GM21576 (cell line): Measurements from ENCODE around the gene NADSYN1.

ENCODE experiments used
- ATAC-seq: cut with Tn5 transposase; IDR thresholded peaks from one replicate; pipeline ENCODE4 v1.9.1; 2021; ENCODE audit warnings: mild to moderate bottlenecking, moderate library complexity; ENCODE audit not compliant: unreplicated experiment

NADSYN1 gene

DNA sequence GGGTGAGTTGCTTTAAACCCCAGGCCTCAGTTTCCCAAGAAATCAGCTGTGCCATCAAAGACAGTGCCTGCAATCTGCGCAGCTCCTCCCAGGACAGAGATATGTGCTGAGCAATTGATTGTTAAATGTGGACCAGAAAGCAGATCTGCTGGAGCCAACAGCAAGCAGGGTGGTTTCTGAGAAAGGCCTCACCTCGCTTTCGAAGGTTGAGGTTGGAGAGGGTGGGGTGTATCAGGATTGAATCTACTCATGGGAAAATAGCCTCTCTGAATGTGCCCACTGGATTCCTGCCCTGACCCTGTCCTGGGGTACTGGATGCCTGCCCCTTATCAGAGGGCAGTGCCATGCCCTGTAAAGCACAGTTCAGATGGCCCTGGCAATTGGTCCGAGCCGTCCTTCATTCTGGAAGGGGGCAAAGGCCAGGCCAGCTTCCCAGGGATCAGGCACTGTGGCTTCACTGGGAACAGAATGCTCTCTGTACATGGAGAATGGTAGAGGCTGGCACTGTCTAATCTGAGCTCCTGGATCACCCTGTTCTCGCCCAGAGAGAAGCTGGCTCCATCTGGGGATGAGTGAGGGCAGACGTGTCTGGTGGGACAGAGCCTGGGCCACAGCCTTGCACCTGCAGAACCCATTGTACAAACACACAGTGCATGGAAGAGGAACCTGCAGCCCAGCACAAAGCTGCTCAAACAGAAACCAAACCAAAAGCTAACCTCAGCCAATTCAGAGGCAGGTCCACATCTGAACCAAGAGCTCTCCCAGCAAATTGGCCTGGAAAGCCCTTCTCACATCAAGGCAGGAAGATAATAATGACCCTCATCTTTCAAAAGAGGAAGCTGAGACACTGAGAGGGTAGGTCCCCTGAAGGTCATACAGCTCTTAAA, 20.0 kb upstream of the NADSYN1 start:
- no peak for ATAC-seq

DNA sequence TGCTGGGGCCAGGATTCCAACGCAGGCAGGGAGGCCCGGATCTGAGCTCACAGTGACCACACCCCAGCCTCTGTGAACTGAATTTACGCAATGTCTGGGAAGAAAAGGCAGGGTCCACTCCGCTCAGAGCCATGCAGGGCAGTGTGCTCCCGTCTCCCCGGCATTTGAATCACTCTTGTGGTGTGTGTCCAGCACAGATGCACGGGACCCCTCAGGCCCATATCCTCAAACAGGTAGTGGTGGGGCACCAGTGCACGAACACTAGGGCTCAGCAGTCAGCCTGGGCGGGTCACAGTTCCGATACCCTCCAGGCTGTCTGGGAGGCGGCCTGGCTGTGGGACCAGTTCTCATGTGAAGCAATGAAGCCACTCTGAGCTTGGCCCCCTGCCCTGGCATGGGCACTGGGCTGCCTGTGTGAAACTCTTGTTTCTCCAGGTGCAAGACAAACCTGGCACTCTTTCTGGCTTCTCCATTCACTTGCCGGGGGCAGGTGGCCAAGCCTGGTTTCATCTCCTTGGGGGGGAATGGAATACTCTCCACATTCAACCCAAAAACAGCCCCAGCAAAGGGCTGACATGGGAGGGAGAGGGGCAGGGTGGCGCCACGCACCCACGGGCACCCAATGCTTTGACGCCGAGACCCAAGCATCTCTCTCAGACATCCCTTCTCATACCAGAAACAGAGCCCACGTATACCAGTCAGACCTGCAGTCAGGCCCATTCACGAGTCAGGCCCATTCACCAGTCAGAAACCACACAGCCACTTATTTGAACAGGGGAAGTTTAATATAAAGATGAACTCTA, 19.2 kb upstream of the NADSYN1 start:
- ATAC-seq: no peak

DNA sequence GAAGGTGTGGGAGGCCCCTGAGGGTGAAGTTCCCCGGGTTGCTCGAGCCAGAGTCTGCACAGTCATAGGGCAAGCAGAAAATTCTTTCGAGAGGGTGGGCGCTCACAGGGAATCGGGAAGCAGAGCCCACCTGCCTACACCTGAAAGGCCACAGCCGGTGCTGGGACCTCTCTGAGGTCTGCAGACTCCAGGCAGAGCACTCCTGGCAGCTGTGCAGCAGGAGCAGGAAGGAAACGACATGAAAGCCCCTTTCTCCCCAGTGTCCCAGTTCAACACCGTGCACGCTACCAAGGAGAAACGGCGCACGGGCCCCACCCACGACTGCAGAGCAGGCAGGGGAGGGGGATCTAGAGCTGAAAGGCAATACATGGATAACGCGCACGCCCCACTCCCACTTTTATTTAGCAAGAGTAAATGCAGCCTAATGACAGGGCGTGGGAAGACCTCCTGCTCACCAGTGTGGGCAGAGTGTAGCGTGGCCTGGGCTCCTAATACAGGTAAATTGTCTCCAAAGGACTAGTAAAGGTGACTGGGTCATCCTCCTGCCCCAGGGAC, 18.4 kb upstream of the NADSYN1 start:
- ATAC-seq: no peak

DNA sequence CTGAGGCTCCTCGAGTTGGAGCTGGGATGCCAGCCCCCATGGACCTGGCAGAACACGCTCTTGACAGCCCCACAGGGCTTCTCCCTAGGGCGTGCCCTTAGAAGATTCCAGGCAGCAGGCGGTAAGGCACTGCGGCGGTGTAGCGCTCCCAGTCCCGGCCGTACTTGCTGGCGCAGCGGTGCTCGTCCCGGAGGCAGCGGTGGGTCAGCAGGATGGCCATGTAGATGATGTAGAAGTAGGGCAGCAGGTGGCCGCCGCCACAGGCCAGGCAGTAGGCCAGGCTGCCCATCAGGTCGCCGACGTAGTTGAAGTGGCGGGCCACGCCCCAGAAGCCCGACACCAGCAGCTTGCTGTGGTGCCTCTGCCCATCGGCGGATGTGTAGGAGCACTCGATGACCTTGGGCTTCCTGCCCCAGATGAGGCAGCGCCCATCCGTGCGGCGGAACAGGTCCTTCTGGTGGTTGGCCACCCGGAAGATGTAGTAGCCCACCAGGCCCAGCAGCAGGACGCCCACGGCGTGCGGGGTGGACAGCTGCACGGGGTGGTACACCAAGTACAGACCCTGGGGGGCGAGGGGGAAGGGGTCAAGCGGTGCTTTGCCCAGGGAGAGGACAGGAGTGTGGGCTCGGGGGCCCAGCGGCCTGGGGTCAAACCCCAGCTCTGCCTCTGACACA, 17.6 kb upstream of the NADSYN1 start:
- ATAC-seq: no peak

DNA sequence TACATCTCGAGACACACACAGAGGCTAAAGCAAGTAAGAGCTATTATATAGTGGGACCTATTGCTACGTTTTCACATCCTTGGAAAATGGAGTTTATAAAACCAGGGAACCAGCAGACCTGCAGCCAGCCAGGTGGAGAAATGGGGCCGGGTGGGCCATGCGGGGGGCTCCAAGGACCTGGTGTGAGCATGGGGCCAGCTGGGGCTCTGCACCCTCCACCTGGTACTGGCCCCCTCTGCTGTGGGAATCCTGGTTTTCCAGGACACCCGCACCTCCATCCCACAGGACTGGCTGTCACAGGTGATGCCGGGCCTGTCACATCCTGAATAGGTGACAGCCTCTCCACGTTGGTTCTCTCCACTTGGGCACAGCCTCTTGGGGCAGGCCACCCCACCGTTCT, 16.1 kb upstream of the NADSYN1 start:
- no peak for ATAC-seq

DNA sequence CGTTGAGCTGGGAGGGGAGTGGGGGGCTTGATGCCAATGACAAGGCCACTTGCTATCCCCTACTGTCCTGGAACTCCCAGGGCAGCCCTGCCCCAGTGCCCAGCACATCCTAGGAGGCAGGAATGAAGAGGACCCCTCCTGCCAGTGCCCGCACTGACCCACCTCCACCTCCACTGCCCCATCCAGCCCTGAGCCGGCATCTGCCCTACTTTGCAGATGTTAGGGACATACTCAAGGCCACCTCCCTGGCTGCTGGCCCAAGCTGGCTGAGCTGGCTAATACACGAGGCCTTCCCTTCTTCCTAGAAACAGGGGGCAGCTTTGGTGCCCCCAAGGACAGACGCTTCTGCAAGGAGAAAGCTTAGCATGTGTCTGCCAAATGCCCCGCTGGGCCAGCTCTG, 15.6 kb upstream of the NADSYN1 start:
- no peak for ATAC-seq

DNA sequence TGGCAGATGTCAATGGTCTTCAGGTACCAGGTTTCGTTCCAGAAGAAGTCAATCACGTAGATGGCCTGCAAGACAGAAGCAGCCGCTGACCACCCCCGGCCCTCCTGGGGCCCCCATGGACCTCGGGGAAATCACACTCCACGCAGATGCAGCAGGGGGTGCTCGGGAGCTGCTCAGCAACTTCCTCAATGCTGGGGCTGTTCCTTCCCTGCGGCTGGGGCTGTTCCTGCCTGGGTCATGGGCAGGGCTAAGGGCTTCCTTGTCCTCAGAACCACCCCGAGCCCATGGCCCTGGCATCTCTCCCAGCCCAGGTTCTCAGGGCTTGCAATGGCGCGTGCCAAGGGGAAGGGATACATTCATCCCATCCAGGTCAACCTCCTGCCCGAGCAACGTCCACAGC, 15.1 kb upstream of the NADSYN1 start:
- ATAC-seq: no peak

DNA sequence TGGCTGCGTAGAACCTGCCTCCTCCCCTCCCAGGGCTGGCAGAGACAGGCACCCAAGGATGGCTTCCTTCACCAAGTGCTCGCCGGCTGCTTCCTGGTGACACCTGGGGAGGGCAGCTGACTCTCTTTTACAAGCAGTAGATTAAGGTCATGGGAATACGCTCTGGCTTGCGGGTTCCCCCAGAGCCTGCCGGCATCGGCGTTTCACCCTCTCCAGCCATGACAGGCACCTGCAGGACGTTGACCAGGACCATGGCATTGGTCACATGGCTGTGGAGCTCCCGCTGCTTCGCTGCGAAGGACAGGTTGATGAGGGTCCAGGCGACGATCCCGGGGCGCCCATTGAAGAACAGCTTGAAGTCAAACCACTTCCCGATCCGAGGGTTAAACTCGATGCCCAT, 14.4 kb upstream of the NADSYN1 start:
- ATAC-seq: no peak

DNA sequence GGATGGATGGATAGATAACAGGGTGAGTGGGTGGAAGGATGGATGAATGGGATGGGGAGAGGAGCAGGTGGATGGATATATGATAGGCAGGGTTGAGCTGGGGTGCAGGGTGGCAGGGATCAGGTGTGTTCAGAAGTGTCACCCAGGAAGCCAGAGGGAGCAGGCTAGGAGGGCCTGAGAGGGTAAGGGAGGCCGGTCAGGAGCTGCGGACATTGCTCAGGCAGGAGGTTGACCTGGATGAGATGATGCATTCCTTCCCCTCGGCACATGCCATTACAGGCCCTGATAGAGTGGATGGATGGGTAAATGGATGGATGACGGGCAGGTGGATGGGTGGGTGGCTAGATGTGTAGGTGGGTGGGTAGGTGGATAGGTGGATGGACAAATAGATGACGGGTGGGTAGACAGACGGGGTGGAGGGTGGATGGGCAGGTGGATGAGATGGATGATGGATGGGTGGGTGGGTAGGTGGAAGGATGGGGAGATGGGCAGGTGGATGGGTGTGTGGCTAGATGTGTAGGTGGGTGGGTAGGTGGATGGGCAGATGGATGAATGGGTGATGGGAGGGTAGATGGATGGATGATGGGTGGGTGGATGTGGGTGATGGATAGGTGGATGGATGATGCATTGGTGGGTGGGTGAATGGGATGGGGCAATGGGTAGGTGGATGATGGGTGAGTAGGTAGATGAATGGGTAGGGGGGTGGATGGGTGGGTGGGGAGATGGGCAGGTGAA, 12.8 kb upstream of the NADSYN1 start:
- ATAC-seq: no peak

DNA sequence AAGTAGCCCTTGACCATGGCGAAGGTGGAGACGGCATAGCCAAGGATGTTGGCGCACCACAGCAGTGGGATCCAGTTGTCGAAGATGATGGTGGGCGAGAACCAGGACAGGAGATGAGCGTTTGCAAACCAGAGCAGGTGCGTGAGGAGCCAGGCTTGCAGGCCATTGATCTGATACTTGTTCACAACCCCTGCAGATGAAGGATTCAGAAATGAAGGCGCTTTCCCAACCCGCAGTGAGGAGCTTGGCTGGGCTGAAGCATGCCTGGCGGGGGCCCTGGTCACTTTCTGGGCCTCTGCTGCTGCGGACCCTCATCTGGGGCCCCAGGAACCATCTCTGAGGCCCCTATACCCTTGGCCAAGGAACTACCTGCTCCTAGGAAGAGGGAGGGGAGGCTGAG, 11.8 kb upstream of the NADSYN1 start:
- no peak for ATAC-seq

DNA sequence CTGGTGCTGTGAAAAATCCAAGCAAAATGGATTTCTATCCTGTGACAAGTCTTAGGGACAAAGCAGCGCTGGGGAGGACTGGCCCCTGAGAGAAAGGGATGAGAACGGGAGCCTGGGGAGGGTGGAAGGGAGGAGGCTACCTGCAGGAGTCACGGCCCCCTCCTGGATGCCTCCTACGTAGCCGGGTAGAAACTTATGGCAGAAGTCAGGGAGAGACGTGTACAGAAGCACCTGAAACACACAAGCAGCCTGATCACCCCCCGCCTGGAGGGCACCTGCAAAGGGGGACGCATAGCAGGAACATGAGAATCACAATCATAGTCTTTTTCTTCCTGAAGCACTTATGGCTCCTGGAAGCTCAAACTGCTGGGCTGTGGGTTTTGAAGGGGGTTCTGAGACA, 10.9 kb upstream of the NADSYN1 start:
- no peak for ATAC-seq

DNA sequence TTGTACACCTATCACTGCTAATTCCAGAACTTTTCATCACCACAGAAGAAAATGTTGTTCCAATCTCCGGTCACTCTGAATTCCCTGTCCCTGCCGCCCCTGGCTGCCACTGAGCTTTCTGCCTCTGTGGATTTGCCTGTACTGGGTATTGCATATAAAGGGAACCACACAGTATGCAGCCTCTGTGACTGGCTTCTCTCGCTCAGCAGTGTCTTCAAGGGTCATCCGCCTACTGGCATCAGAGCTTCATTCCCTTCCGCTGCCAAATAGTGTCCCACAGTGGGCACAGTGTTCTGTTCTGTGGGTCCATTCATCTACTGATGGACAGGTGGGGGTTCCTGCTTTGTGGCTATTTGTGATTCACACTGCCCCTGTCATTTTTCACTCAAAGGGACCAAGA, 10.1 kb upstream of the NADSYN1 start:
- no peak for ATAC-seq

DNA sequence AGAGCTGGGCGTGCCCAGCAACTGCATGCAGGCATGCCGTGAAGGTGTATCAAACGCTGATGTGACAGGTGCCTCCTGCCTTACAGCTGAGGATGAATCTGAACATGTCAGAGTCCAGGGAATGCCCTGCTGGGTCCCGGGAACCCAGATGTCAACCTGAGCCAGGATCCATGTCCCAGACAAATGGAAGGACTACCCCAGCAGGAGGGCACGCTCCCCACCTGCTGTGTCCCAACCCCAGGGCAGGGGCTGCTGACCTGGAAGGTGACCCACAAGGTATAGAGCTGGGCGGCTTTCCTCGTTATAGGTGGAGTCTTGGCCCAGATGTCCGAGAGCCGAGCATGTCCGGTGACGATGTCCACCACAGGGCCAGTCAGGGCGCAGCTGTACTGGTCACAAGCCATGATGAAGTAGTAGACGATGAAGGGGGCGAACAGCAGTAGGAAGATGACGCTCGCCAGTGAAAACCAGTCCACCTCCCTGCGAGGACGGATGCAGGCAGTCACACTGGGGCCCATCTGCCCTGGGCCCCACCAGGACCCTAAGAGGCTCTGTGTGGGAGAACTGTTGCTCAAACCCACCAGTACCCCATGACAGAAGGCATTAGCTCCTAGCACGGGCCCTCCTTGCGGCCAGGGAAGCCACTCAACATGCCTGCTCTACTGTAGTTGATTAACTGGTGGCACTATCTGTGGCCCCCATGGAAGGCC, 9.1 kb upstream of the NADSYN1 start:
- no peak for ATAC-seq

DNA sequence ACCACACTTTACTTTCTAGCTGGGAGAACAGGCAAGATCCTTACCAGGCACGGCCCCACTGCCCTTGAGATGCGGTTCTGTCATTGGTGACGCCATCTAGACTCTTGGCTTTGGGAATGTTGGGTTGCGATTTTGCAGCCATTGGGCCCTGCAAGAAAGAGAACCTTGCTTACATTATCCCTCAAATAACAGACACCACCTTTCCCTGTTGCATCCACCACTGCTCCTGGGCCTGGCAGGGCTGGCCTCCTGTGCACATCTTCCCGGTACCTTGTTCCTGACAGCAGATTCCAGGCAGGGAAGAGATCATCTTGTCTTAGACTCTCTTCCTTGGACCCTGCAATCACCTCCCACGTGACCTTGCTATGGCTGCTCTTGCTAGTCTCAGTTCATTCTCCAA, 8.2 kb upstream of the NADSYN1 start:
- ATAC-seq: no peak

DNA sequence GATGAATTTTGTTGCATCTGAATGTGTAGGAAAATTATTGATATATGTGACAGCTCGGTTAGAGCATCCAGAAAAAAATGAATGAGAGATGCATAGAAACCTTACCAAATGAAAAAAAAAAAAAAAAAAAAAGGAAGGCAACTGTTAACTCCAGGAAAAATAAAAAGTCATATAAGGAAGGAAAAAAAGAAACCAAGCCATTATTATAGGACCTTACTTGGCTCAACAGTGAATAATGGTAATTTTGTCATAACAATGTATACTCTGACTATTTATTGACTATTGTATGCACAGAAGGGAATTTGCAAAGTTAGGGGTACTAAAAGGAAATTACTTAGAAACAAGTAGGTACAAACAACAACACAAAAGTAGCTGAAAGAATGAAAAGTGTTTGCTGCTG, 6.9 kb upstream of the NADSYN1 start:
- ATAC-seq: no peak

DNA sequence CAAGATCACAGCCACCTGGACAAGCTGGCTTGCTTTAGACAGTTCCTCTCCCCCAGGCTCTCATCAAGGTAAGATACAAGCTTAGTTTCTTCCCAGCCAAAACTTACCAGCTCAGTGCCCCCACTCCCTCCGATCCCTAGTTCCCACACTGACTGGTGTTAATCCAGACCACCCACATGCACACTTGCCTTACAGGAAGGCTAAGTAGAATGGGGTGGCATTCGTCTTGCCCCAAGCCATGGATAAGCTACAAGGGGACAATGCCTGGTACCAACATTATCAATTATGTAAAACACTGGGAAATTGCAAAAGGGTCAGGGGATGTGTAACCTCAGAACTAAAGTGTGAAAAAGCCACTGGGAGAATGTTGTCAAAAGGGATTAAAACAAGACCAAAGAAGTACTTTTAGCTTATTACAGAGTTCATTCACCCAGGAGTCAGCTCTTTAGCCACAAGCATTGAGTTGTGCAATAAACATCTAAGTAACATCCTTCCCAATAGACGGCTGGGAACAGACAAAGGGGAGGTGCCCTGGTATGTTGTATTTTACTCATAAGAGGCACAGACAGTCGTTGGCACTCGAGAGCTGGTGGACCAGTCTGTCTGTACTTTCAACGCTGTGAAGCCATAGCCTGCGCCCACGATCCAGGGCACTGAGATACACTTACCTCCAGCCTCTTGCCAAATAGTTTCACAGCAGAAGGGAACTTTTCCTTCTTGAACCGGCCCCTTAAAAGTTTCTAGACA, 5.9 kb upstream of the NADSYN1 start:
- ATAC-seq: no peak

DNA sequence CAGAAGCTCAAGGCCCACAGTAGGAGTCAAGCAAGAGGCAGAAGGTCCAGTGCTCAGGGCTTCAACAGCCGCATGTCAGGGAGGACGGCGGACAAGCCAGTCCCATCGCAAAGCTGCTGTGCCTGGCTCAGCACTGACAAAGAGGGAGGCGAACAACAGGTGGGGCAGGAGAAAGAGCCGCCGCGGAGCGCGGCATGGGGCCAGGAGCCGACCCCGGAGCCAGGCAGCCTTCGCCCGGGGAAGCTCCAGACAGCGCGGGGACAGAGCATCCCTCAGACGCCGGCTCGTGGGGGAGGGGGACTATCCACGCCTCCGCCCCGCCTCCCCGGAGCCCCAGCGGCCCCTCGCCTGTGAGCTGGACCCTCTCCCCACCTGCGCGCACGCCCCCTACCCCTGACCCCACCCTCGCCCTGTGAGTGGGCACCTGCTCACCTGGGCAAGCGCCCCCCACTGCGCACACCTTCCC, 5.2 kb upstream of the NADSYN1 start:
- ATAC-seq: no peak

DNA sequence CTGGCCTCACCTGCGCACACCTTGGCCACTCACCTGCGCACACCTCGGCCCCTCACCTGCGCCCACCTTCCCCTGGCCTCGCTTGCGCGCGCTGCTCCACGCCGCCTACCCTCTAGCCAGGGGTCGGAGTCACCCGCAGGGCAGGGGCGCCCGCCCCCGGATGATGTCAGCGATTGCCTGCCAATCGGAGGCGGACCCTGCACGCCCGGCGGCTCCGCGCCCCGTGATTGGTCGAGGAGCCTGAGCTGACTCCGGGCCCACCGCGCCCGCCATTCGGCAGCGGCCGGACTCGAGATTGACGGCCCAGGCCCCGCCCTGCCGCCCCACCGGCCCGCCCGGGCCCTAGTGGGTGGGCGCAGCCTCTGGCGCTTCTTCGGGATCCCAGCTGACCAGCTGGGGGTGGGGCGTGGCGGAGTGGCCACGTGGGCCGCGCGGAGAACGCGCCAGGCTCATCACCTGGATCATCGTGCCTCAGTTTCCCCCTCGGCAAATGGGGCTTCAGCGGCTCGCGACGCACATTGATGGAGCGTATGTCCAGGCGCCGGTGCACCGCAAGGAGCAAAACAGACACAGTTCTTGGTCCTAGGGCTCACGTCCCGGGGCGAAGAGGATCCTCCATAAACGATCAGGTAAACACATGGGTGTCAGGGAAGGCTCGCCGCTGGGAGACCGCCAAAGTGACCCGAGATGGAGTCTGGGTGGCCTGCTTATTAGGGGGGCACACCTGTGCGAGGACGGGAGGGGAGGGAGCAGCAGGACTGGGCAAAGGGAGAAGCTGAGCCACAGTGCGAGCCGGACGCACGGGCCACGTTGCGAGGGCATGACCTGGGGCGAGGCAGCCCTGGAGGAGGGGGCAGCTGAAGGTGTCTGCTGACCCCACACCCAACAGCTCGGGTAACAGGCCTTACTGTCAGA, 4.5 kb upstream of the NADSYN1 start, which contains the start of gene DHCR7:
TSS of gene DHCR7 (minus strand) at position 137 of the 915 bp plus-strand sequence. CDS start 3,441 bp downstream, outside the sequence.
- peak; percentile 70 for ATAC-seq
